Activated T-helper 1 cell treated with anti-CD3 and anti-CD28 coated beads, Interleukin-2, amount 50 U/mL, for 16 hours (primary cell): ENCODE data around the gene DYNLT2.
"Not testable (repeated sequence)": the region's sequence is repeated elsewhere in the genome, so short reads cannot be mapped to it uniquely, and the experiment has no call there.

Experiments
- DNase-seq, 2 donors: peaks; one replicate each; pipeline ENCODE4 v3.0.0-alpha.2; 2020; ENCODE audit warnings: low read depth in 1 of 2, low spot score in 1 of 2

DYNLT2 gene

DNA sequence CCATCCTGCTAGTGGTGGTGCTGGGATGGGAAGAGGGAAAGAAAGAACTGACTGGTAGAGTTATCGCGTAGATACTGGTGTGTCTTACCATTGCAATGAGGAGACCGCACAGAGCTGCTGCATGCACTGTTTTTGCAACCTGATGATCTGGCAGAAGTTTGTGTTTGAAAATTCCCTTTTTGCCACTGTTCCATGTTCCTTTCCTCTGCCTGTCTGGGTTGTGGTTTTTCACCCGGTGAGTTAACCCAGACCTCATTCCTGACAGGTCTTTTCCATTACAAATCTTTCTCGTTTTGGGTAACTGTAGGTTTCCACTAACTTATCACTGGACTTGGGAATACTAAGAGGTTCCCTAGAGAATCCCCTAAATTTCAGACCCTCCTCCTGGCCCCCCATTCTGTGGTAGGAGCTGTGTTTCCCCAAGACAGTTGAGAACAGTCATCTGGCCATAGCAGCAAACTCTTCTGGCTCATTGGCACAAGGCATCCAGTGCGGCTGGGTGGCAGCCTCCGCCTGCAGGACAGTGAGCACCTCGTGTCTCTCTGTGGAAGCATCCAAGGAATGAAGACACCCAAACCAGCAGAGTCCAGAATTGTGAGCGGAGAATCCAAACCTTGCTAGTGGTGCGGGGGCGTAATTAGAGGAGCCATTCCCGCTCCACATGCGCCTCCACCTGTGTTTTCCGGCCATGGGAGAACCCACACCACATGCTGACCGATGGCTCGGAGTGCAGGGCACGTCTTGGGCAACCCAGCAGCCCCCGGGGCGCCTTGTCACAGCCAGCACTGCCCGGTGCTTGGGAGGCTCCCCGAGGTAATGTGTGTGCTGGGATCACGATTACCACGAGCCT, 32.8 kb upstream of the DYNLT2 start:
- no peak for DNase-seq

DNA sequence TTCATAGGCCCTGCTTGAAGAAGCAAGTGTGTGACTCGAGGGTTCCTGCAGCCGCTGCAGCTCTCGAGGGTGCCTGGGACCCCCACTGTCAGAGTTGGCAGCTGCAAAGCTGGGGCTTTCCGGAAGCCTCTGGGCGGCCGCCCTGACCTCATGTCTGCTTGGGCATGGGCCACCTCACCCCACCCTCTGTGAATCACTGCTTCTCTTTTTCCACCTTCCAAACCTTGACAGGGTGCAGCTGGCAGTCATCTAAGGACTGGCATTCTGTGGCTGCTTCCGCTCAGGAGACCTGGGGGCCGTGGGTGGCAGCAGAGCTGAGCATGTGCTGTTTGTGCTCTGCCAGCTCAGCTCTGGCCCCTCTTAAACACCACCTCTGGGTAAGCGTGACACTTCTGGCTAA, 32.0 kb upstream of the DYNLT2 start:
- DNase-seq, result no peak

DNA sequence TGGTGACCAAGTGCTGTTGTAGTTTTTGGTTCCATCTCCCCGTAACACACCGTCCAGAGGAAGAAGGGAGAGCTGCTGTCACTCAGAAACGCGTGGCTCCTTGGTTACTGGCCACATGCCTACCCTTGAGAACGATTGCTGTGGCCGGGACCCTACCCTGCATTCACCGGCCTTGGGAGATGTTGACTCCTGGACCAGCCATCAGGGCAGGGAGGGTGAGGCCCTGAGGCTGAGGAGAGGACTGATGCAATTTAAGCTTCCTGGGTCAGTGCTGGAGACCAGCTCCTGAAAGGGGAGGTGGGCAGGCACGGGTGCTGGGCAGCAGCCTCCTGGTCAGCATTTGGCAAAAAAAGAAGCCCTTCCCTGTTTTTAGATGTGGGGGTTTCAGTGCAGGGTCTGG, 31.6 kb upstream of the DYNLT2 start:
- no peak for DNase-seq

DNA sequence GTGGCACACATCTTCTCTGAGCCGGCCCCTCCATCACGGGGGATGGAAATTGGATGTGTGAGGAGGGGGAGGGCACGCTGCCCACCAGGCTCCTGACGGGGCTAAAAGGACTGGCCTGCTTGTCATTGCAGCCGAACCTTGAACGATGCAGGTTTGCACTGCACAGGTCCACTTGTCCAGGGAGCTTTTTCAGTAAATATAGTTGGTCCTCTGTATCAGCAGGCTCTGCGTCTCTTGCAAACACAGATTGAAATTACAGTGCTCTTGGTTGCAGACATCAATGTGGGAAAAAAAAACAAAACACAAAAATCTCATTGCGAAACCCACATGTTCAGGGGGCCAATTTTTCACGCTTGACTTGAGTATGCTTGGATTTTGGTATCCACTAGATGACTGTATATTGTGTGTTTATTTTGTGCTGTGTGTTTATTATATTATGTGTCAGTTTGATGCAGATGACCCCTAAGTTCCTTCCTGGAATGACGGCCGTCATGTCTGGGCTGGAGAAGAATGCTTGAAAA, 29.3 kb upstream of the DYNLT2 start:
- no peak for DNase-seq

DNA sequence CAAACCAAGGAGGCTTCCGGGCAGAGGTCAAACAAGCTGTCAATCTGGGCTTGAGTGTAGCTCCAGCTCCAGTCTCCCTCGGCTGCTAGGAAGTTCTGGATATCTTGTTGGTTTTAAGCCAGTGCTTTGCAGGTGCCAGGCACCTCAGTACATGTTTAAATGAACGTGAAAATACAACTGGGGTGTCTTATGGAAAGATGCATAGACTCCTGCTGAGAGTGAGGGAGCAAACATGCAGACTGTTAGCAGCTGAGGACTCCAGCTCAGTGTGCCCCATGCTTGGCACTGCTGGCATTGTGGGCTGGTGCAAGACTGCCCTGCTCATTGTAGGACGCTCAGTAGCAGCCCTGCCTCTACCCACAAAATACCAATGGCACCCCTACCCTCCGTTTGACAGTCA, 28.5 kb upstream of the DYNLT2 start:
- no peak for DNase-seq

DNA sequence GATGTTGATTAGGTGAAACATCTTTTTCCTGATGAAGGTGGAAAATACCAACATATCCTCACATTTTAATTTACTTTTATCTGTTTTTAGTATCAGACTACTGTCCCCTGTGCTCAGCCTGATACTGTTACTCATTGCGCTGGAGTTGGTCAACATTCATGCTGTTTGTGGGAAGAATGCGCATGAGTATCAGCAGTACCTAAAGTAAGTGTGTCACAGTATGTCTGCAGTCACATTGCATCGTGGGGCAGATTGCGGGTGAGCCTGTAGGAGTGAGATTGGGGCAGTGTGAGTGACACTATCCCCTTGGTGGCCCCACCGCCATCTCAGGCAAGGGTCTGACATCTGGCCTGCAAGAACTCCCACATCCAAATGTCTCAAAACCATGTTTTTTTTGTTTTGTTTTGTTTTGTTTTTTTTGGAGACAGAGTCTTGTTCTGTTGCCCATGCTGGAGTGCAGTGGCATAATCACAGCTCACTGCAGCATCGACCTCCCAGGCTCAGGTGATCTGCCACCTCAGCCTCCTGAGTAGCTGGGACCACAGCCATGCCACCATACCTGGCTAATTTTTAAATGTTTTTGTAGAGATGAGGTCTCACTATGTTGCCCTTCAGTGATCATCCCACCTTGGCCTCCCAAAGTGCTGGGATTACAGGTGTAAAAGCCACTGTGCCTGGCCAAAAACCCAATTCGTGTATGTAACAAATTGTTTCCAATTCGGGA, 27.9 kb upstream of the DYNLT2 start:
- DNase-seq, result no peak

DNA sequence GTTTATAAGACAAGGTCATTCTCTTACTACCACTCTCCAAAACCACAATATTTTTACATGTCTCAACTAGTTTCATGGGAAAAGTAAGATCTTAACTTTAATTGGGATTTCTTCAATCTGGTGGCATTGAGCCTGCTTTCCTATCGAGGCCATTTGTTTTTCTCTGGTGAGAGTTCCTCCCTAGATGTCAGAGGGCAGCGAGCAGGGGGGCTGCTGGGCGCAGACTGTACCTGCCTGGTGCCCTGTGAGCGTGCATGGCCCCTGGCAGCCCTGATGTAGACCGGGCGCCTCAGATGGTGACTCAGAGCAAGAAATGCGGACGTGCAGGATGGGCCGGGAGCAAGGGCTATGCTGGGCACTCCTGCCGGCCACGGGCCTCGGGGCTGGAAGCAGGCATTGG, 27.3 kb upstream of the DYNLT2 start:
- DNase-seq, result no peak

DNA sequence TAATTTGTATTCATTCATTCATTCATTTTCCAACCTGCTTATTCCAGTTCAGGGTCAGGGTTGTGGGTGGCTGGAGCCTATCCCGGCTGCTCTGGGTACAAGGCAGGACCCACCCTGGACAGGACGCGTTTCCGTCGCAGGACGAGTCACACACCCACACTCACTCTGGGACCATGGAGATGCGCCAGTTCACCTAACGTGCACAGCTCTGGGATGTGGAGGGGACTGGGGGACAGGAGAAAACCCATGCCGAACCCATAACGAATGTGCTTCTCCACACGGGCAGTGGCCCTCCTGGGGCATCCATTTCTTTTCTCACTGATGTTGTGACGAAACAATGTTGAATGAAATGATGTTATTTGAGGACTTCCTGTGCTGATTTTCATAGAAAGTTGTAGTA, 26.5 kb upstream of the DYNLT2 start:
- no peak for DNase-seq

DNA sequence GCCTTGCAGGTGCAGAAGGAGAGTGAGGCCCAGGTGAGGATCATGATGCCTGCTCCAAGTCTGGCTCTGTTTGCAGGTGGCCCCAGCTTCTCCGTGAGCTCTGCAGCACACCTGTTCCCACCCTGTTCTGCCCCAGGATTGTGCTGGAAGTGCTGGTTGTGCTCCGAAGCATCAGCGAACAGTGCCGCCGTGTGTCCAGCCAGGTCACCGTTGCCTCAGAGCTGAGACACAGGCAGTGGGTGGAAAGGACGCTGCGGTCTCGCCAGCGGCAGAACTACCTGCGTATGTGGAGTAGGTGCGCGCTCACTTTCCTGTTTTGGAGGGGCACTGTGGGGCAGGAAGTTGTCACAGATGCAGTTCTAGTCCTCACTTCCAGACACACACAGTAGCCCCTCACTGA, 25.0 kb upstream of the DYNLT2 start:
- no peak for DNase-seq

DNA sequence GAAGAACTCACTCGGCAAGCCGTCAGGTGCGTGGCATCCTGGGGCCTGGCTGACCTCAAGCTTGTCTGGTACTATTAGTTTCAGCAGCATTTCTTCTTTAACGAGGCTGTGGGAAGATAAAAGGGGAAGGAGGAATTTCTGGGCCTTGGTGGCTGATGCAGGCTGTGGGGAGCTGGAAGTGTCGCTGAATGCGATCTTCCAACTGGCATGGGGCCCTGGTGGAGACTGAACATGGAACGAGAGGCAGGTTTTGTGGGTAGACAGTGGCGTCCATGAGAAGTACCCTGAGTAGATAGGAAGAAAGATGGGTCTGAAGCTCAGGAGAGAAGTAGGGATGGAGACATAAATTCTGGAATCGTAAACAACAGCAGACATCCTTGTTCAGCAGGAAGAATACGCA, 23.9 kb upstream of the DYNLT2 start:
- DNase-seq, result no peak

DNA sequence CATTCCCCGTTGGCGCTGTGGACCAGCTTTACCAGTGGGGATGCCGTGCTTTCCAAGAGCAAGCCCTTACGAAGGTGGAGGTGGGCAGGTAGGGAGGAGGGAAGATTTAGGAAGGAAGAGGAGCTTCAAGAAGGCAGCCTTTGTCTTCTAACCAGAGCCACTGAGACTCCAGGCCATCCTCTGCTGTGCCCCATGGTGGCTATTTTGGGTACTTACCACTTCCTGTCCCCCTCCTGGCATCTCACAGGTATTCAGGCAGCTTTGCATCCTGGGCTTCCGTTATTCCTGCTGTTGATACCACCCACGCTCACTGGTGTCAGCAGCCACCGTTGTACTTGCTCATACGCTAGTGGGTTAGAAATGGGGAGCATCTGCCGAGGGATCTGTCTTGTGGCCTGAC, 23.0 kb upstream of the DYNLT2 start:
- no peak for DNase-seq

DNA sequence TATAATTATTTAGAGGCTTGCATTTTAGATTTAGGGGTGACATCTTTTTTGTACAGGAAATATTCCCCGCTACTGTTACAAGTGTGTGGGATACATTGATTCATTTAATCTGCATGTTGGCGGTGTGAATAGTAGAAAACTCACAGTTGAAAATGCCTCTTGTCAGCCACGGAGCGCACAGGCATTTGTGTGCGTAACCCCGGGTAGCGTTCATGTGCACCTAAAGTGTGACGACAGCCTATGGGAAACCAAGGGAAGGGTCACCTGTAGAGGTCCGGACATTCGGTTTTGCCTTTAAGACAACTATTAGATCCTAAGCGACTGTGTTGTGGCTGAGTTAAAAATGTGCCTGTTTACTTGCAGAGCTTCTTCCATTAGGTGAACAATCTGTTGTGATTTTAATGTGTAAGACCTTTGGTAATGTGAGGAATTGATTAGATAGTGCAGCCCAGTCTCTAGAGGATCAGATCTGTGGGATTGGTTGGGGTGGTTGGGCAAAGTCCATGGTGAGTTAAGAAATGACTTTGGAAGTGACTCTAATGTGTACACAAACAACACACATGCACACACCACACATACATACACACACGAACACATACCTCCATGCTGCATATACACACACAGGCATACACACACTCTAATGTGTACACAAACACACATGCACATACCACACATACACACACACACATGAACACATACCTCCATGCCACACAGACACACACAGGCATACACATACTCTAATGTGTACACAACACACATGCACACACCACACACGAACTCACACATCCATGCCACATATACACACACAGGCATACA, 15.8 kb upstream of the DYNLT2 start:
- DNase-seq, result no peak

DNA sequence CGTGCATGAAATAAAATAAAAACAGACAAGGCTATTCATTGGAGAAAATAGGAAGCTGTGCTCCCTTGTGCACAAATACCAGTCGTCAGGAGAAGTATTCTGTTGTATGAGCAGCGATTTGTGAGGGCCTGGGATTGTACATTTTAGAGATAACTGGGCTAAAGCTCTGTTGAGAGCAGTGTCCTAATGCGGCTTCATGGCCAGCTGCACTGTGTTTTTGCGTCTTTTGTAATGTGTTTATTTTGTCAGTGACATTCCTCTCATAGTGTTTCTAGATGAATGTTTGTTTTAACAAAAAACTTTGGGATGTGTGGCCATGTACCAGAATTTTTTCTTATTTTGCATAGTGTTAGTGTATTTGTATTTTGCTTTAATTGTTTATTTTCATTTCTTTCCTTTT, 14.9 kb upstream of the DYNLT2 start:
- no peak for DNase-seq

DNA sequence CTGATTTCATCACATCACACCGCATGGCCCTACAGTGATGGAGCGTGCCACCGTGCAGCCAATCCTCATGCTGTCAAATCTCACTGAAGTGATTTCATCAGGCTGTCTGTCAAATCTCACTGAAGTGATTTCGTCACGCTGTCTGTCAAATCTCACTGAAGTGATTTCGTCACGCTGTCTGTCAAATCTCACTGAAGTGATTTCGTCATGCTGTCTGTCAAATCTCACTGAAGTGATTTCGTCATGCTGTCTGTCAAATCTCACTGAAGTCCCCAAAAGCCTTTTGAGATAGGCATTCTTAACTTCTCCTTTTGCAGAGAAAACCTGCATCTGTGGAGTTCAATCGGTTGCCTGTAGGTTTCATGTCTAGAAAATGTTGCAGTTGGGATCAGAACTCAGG, 14.4 kb upstream of the DYNLT2 start:
- DNase-seq, result not testable (repeated sequence)

DNA sequence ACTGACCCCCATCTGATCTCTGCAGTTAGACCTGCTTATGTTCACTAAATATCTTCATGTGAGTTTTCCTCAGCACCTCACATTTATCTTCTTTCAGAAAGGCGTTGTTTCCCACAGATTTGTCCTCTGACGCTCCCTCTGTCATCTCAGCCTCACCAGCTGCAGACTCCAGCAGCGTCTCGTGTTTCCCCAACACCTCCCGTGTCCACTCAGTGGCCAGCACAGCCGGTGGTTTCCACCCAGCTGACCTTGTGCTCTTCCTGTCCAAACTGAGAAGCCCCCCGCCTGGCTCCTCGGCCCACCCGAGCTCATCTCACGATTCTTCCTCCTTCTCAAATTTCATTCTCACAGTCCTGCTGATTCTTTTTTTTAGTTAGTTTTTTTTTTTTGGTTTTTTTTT, 12.5 kb upstream of the DYNLT2 start:
- DNase-seq, result no peak

DNA sequence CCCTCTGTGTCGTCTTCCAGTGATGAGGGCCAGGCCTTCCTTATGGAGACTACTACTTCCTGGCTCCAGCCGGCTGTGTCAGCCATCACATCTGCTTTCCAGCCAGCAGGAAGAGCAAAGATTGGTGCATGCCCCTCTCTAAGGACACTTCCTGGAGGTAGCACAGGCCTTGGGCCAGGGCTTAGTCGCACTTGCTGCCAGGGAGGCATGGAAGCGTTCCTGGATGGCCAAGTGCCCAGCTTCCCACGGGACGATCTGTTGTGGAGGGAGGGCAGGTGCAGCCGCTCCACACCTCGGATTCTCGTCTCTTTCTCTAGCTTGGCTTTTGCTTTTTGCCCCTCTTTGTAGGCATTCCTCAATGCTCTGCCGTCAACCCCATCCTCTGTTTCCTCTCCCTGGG, 11.9 kb upstream of the DYNLT2 start:
- no peak for DNase-seq

DNA sequence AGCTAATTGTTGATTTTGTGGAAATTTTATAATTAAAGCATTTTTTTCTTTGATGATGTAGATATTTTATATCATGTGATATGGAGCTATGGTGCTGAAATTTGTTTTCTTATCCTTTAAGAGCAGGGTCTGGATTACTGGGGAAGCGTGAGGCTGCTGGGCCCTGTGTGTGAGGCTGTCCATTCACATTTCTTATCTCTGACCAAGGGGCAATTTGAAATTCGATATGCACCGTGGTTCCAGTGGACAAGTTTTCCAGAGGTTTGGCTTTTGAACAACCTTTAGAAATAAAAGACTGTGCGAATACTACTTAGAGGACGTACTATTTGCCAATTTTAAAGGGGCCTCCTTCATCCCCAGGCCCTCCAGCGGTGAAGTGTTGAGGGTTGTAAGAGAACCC, 3.8 kb upstream of the DYNLT2 start:
- no peak for DNase-seq

DNA sequence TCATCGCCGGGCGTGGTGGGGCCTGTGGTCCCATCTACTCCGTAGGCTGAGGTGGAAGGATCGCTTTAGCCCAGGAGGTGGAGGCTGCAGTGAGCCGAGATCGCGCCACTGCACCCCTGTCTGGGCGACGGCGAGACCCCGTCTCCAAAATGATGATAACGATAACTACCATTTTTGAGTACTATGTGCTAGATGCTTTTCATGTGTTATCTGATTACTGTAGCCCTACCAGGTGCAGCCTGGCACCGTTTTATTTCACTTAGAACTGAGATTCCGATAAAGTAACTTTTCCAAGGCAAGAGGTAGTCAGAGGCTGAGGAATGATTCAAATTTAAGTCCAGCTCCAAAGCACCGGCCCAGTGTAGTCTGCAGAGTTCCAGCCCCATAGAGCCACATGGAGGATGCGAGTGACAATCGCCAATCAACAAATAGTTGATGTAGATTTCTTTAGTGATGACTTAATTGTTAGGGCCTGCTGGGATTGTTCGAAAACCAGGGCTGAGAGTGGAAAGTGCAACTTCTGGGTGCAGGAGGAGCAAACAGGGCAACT, 777 bp upstream of the DYNLT2 start:
- DNase-seq, result no peak

DNA sequence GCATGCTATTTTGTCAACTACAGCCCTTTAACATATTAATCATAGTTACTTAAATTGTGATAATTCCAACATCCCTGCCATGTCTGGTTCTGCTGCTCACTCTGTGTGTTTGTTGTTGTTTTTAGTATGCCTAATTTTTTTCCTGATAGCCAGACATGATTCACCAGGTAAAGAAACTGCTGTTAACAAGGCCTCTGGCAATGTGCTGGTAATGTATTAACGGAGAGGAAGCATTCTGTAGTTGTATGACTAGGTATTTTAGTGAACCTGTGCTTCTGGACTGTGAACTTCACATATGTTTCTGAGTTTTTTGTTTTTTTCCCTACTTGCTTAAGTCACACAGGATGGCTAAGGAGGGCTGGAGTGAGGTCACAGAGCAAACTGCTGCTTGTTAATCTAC, 4.8 kb downstream of the DYNLT2 start:
- DNase-seq, result no peak

DNA sequence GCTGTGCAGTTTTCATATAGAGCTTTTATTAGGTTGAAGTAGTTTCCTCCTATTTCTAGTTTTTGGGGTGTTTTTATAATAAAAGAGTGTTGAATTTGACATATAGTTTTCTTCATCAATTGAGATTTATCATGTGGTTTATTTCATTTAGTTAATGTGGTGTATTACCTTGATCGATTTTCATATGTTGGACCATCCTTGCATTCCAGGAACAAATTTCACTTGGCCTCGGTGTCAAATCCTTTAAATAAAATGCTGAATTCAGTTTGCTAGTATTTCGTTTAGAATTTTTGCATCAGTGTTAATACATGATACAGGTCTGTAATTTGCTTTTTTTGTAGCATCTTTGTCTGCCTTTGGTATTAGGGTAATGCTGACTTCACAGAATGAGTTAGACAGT, 6.0 kb downstream of the DYNLT2 start:
- no peak for DNase-seq

DNA sequence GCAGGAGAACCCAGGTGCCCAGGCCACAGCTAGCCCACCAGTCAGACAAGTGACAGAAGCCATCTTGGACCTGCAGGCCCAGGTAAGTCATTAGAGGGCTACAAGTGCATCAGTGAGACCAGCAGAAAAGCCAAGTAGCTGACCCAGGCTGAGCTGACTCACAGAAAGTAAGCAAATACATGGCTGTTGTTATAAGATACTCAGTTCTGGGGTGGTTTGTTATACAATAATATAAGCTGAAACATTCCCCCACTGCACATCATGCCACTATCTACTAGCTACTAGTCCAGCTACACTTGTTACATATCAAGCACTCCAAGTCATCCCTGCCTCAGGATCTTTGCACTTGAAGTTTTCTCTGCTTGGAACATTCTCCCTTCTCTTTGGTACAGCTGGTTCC, 10.0 kb downstream of the DYNLT2 start:
- no peak for DNase-seq
